ENCODE measurements around the gene INS. TPM values are rescaled to one million over a fixed set of nuclear protein-coding genes. Genes with fewer than 3 reads are reported as not detected.
"Not testable (repeated sequence)": the region's sequence is repeated elsewhere in the genome, so short reads cannot be mapped to it uniquely, and the experiment has no call there.

The INS gene
- total RNA-seq, 2 donors from 2014 or later: not detected

DNA sequence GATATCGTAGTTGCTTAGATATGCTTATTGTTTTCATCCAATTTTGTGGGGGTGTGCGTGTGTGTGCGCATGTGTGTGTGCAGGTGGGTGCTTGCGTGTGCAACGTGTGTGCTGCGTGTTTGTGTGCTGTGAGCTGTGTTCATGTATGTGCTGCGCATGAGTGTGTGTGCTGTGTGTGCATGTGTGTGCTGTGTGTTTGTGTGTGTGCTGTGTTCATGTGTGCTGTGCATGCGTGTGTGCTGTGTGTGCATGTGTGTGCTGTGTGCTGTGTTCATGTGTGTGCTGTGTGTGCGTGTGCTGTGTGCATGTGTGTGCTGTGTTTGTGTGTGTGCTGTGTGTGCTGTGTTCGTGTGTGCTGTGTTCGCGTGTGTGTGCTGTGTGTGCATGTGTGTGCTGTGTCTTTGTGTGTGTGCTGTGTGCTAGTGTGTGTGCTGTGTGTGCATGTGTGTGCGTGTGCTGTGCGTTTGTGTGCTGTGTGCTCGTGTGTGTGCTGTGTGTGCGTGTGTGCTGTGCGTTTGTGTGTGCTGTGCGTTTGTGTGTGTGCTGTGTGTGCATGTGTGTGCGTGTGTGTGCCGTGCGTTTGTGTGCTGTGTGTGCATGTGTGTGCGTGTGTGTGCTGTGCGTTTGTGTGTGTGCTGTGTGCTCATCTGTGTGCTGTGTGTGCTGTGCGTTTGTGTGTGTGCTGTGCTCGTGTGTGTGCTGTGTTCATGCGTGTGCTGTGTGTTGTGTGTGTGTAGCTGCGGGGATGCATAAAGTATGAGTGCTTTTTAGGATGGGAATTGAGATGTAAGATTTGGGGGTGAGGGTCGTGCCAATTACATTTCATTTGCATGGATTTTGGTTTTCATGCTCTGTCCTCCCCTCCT is 29.4 kb downstream of the INS start:
- DNase-seq (no peak), ATAC-seq (no peak)
- intact Hi-C loops (cut with DNase I): no loop called here

GRCh38 chr11:2130881-2131352 is 30.1 kb downstream of the INS start:
- intact Hi-C loops (cut with DNase I): no loop called here
- DNase-seq: no peak
- no peak for ATAC-seq

- intact Hi-C loops (cut with DNase I): no loop called here
- ATAC-seq: no peak
- no peak for DNase-seq
Observed at GRCh38 chr11:2129699-2130366, 31.2 kb downstream of the INS start.

DNA sequence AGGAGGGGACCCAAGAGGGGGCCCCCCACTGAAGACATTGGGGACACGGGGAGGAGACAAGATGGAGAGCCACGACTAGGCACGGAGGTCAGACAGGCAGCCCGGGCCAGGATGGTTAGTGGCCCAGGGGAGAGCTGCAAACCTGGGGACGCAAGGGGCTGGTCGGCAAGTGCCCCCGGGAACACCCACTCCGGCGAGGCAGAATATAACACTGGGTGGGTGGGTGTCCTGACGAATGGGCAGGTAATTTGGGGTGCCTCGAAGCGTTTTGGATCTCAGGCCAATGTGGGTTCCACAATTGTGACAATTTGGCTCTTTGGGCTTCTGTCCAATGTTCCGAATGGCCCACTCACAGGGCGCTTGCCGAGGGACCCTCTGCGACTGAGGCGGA is 31.7 kb downstream of the INS start:
- no peak for DNase-seq
- intact Hi-C loops (cut with DNase I): no loop called here
- ATAC-seq: no peak

DNA sequence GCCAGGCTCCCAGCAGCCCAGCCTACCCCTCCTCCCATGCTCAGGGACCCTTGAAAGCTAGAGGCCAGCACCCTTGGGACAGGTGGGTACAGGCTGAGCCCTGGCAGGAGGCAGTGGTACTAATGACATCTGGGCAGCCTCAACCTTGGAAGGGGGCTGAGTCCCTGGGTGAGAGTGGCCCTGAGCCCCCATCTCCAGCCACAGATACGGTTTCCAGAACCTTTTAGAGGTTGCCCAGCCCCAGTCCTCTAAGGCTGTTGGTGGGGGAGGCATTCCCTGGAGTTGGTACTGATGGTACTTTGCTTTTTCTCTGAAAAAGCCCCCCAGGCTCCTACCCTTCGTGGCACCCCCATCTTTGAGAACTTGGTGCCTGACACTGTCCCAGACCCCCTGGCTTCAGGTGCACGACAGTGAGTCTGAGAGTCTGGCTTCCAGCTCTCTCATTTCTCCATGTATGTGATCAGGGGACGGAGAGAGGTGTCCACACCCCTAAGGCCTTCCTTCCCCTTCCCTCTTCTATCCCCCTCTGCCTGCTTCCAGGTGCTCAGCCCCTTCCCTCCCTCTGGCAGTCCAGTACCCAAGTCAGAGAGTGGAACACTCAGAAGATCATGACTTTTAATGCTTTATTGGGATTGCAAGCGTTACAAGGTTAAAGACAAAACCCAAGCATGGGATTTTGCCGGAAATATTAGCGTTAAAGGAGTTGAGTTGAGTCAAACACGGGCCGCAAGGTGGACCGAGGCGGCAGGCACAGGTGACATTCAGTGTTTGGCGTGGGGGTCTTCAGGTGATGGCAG is 32.3 kb downstream of the INS start:
- ATAC-seq: no peak

GRCh38 chr11:2128130-2128510 is 32.9 kb downstream of the INS start:
- no peak for ATAC-seq
- no peak for DNase-seq
- intact Hi-C loops (cut with DNase I): no loop called here

More for the DNA sequence above, 32.3 kb downstream of the INS start:
- intact Hi-C loops (cut with DNase I): no loop called here
- DNase-seq: no peak

GRCh38 chr11:2127482-2128129 is 33.4 kb downstream of the INS start:
- no peak for ATAC-seq
- DNase-seq: no peak
- intact Hi-C loops (cut with DNase I): no loop called here

GRCh38 chr11:2126520-2127085 is 34.4 kb downstream of the INS start:
- ATAC-seq (no peak), DNase-seq (no peak)
- intact Hi-C loops (cut with DNase I): no loop called here

DNA sequence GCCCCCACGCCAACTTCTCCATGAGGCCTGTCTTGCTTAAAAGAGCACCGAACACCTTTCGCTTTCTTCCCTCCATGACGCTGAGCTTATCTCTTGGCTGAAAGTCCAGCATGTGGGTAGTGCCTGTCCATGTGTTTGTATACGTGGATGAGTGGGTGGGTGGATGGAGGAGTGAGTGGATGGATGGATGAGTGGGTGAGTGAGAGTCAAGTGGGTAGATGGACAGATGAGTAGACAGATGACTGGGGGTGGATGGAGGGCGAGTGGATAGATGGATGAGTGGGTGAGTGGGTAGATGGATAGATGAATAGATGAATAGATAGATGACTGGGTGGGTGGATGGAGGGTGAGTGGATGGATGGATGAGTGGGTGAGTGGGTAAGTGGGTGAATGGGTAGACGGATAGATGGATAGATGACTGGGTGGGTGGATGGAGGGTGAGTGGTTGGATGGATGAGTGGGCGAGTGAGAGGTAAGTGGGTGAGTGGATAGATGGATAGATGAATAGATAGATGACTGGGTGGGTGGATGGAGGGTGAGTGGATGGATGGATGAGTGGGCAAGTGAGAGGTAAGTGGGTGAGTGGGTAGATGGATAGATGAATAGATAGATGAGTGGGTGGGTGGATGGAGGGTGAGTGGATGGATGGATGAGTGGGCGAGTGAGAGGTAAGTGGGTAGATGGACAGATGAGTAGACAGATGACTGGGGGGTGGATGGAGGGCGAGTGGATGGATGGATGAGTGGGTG is 36.1 kb downstream of the INS start:
- DNase-seq; intact Hi-C loops (cut with DNase I); ATAC-seq: not testable (repeated sequence)

- no peak for ATAC-seq
- intact Hi-C loops (cut with DNase I): no loop called here
- DNase-seq: no peak
Observed at GRCh38 chr11:2123628-2123960, 37.4 kb downstream of the INS start.

GRCh38 chr11:2122907-2123627 is 37.9 kb downstream of the INS start:
- DNase-seq (no peak), ATAC-seq (no peak)
- intact Hi-C loops (cut with DNase I): no loop called here

DNA sequence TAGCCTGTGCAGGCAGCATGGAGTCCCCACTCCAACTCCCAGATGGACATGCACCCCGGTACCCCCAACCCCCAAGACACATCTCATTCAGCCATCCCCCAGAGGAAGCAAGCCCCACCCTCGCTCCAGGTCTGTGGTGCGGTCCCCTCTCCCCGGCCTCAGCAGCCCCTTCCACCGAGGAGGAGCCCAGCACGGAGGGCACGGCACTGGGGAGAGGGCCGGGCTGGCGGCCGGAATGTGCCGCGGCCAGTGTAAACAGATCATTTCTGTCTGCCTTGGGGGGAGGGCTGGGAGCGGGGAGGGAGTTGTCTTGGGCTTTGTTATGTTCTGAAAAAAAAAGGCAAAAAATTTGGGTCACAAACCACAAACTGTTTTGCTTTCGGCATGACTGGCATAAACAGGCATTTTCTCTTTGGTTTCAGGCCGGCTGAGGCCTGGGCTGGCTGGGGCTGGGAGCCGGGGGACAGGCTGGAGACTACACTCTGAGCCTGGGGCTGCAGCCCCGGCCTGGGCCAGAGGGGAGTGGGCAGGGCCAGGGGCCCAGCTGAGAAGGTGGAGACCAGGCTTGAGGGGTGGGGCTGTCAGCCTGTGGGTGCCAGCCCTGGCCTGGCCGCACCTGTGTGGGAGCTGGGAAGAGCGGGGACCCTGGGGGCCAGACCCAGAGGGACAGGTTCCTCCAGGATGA is 38.6 kb downstream of the INS start:
- intact Hi-C loops (cut with DNase I): no loop called here
- no peak for DNase-seq
- ATAC-seq: no peak

GRCh38 chr11:2121227-2122130 is 39.5 kb downstream of the INS start:
- ATAC-seq: no peak
- DNase-seq: no peak
- intact Hi-C loops (cut with DNase I): no loop called here

DNA sequence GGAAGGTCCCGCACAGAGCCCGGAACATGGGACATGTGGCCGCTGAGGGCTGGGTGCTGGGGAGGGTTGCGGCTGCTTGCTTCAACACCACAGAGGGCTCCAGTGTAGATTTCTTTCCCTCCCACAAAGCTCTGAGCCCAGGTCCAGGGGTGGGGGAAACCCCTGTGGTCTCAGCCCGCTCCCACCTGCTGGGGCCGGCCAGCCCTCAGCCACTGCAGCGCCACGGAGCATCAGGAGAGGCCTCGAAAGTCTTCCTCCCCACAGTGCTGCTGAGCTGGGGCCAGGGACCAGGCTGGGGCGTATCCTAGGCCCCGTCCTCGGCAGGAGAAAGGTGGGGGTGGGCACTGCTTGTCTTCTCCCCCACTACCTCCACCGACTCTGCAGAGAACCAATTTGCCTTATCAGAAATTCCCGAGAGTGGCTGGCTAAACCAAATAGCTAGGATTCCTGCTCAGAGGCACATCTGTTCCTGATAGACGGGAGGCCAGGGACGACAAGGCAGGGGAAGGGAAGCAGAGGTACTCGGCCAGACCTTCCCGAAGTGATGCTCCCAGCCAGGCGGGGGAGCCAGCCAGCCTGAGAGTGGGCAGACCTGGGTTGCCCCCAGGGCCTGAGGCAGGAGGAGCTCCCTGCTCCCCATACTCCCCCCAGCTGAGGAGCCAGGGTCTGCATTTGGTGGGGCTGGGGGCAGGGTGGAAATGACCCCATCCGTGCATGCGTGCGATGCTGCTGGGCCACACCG is 40.5 kb downstream of the INS start:
- DNase-seq: no peak

DNA sequence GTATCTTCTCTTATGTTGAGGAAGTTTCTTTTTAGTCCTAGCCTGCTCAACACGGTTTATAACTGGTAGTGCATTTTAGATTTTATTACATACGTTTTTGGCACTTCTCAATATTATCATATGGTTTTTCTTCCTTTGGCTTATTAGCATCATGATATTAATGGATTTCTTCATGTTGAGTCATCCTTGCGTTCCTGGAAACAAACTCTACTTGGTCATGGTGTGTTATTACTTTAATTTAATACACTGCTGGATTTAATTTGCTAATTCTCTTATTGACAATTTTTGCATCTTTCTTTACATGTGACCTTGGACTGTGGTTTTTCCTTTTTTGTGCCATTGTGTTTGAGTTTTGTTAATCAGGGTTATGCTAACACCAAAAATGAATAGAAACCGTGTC is 42.3 kb downstream of the INS start:
- no peak for ATAC-seq
- DNase-seq: no peak
- intact Hi-C loops (cut with DNase I): no loop called here

More for the DNA sequence above, 40.5 kb downstream of the INS start:
- no peak for ATAC-seq
- intact Hi-C loops (cut with DNase I): no loop called here

- intact Hi-C loops (cut with DNase I): no loop called here
- DNase-seq: no peak
- no peak for ATAC-seq
Observed at GRCh38 chr11:2116680-2117079, 44.3 kb downstream of the INS start.

All from left cardiac atrium (tissue), 4 donors.